ENCODE measurements around the gene HADHA.
A peak's percentile ranks its signal among the peaks of the same experiment; 100 is the strongest.

The HADHA gene

GRCh38 chr2:26190369-26190768 is 54.1 kb downstream of the HADHA start:
- DNase-seq = no peak

GRCh38 chr2:26189751-26190150 is 54.7 kb downstream of the HADHA start:
- no peak for DNase-seq

GRCh38 chr2:26189123-26189522 is 55.3 kb downstream of the HADHA start:
- no peak for DNase-seq

GRCh38 chr2:26187537-26188104 is 56.8 kb downstream of the HADHA start:
- DNase-seq = no peak

- no peak for DNase-seq
These were observed 57.3 kb downstream of the HADHA start for GRCh38 chr2:26187114-26187513.

GRCh38 chr2:26185954-26186770 is 58.3 kb downstream of the HADHA start:
- no peak for DNase-seq

- no peak for DNase-seq
These were observed 59.0 kb downstream of the HADHA start for GRCh38 chr2:26185304-26185928.

GRCh38 chr2:26184555-26185303 is 59.7 kb downstream of the HADHA start:
- peak; percentile 87 for DNase-seq

- no peak for DNase-seq
These were observed 60.3 kb downstream of the HADHA start for GRCh38 chr2:26184121-26184520.

GRCh38 chr2:26182887-26183630 is 61.4 kb downstream of the HADHA start:
- DNase-seq = no peak

- DNase-seq = no peak
These were observed 62.0 kb downstream of the HADHA start for GRCh38 chr2:26182441-26182840.

GRCh38 chr2:26179446-26179913 is 65.0 kb downstream of the HADHA start:
- no peak for DNase-seq

- no peak for DNase-seq
These were observed 65.5 kb downstream of the HADHA start for GRCh38 chr2:26178746-26179436.

GRCh38 chr2:26178246-26178645 is 66.2 kb downstream of the HADHA start:
- no peak for DNase-seq

- DNase-seq = no peak
These were observed 67.3 kb downstream of the HADHA start for GRCh38 chr2:26177122-26177521.

GRCh38 chr2:26176279-26176615 is 68.2 kb downstream of the HADHA start:
- DNase-seq = no peak

- DNase-seq = no peak
These were observed 68.8 kb downstream of the HADHA start for GRCh38 chr2:26175466-26176278.

GRCh38 chr2:26174691-26175465 is 69.6 kb downstream of the HADHA start:
- DNase-seq = no peak

- DNase-seq = no peak
These were observed 70.5 kb downstream of the HADHA start for GRCh38 chr2:26173776-26174482.
